Measurements from ENCODE around the gene DENND1A.

The DENND1A gene

GRCh38 chr9:123365287-123365880 lies 564.5 kb downstream of the DENND1A start:
- Histone ChIP-seq H3K27ac (no peak overlapping the region), H3K4me3 (no peak overlapping the region)
- no peak for TF ChIP-seq CTCF (IDR thresholded peaks at IDR 0.05)
- no peak for DNase-seq (ENCODE audit: low spot score)

GRCh38 chr9:123364241-123364824 lies 565.6 kb downstream of the DENND1A start:
- H3K4me3 ChIP-seq = no peak overlapping the region
- no peak for DNase-seq (ENCODE audit: low spot score)

GRCh38 chr9:123362856-123363255 lies 567.1 kb downstream of the DENND1A start:
- Histone ChIP-seq H3K4me3 (no peak overlapping the region), H3K27ac (no peak overlapping the region)
- DNase-seq (ENCODE audit: low spot score) = no peak
- no peak for TF ChIP-seq CTCF (IDR thresholded peaks at IDR 0.05)

More at GRCh38 chr9:123364241-123364824, 565.6 kb downstream of the DENND1A start:
- no peak for TF ChIP-seq CTCF (IDR thresholded peaks at IDR 0.05)
- no peak overlapping the region for H3K27ac ChIP-seq

GRCh38 chr9:123361731-123362510 lies 568.0 kb downstream of the DENND1A start:
- H3K27ac ChIP-seq = no peak overlapping the region
- DNase-seq (ENCODE audit: low spot score) = no peak
- no peak overlapping the region for H3K4me3 ChIP-seq
- no peak for TF ChIP-seq CTCF (IDR thresholded peaks at IDR 0.05)

- TF ChIP-seq CTCF (IDR thresholded peaks at IDR 0.05) = no peak
- DNase-seq (ENCODE audit: low spot score) = no peak
- Histone ChIP-seq H3K4me3 (no peak overlapping the region), H3K27ac (no peak overlapping the region)
These were observed 568.7 kb downstream of the DENND1A start for GRCh38 chr9:123361086-123361730.

GRCh38 chr9:123360161-123361085 lies 569.5 kb downstream of the DENND1A start:
- no peak for DNase-seq (ENCODE audit: low spot score)
- H3K4me3 ChIP-seq = no peak overlapping the region
- H3K27ac ChIP-seq = no peak overlapping the region
- TF ChIP-seq CTCF (IDR thresholded peaks at IDR 0.05) = no peak

All from coronary artery (tissue), 2 donors.